Omental fat pad (tissue), 4 donors: ENCODE results near the gene SARS2. TPM values are rescaled to one million over a fixed set of nuclear protein-coding genes. Genes with fewer than 3 reads are reported as not detected.
A peak's percentile ranks its signal among the peaks of the same experiment; 100 is the strongest.
"Not testable (repeated sequence)": the region's sequence is repeated elsewhere in the genome, so short reads cannot be mapped to it uniquely, and the experiment has no call there.

Source experiments
- ATAC-seq: fragments of 150-250 bp; one replicate; pipeline ENCODE4 v1.9.1; 2016; ENCODE audit warnings: mild to moderate bottlenecking, moderate library complexity; ENCODE audit not compliant: low FRiP score
- DNase-seq: peaks from one replicate; pipeline ENCODE4 v3.0.0-alpha.2; 2019; ENCODE audit warnings: low spot score
- total RNA-seq, 4 donors: library from RNA; depleted of rRNA; stranded (reverse); fragments of >200 nt; gene quantifications; one replicate each; pipeline ENCODE4 v1.1.0, GENCODE V29; 2016
- TF ChIP-seq, protein P1 (sequence below), 3 donors: fragments of 450-650 bp; IDR thresholded peaks; one replicate each; pipeline ENCODE4 v1.5.1; 2016 to 2017; ENCODE audit warnings: antibody characterized with exemption in 3 of 3, mild to moderate bottlenecking in 3 of 3, moderate library complexity in 2 of 3

SARS2 gene
- total RNA-seq, 4 donors from 2014 or later, result 9.7 to 14.8 (median 11.8) TPM

- TF ChIP-seq, protein P1, sequence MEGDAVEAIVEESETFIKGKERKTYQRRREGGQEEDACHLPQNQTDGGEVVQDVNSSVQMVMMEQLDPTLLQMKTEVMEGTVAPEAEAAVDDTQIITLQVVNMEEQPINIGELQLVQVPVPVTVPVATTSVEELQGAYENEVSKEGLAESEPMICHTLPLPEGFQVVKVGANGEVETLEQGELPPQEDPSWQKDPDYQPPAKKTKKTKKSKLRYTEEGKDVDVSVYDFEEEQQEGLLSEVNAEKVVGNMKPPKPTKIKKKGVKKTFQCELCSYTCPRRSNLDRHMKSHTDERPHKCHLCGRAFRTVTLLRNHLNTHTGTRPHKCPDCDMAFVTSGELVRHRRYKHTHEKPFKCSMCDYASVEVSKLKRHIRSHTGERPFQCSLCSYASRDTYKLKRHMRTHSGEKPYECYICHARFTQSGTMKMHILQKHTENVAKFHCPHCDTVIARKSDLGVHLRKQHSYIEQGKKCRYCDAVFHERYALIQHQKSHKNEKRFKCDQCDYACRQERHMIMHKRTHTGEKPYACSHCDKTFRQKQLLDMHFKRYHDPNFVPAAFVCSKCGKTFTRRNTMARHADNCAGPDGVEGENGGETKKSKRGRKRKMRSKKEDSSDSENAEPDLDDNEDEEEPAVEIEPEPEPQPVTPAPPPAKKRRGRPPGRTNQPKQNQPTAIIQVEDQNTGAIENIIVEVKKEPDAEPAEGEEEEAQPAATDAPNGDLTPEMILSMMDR (IDR thresholded peaks at IDR 0.05), result no peak
- peak; percentile 7 for ATAC-seq
- no peak for DNase-seq
These were observed 44.2 kb upstream of the SARS2 start for GRCh38 chr19:38974624-38975213.

- DNase-seq (no peak), ATAC-seq (no peak)
- TF ChIP-seq, protein P1 (IDR thresholded peaks at IDR 0.05), result no peak
These were observed 41.1 kb upstream of the SARS2 start for GRCh38 chr19:38971672-38972071.

DNA sequence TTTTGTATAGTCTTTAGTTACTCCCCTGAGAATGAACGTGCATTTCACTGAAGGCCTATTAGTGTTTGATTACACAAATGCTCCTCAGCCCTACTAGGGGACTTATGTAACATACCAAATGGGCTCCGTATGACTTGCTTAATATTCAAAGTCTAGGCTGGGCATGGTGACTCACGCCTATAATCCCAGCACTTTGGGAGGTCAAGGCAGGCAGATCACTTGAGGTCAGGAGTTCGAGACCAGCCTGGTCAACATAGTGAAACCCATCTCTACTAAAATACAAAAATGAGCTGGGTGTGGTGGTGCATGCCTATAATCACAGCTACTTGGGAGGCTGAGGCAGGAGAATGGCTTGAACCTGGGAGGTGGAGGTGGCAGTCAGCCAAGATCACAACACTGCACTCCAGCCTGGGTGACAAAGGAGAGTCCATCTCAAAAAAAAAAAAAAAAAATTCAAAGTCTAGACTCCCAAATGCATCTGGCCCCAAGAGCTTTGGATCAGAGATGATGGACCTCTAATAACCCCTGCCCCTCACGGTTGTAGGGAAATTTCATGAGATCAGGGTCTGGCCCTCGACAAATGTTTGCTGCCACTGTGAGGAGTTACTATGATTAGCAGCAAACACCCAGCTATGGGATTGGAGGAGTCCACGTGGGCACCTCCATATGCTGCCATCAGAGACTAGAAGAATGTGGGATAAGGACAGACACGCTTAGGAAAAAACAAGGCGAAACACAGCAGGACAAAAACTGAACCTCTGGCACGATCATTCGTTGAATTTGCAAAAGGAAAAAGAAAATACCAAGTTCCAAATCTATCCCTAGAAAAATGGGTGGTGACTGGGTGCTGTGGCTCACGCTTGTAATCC is 40.3 kb upstream of the SARS2 start:
- TF ChIP-seq, protein P1 (IDR thresholded peaks at IDR 0.05), result no peak
- DNase-seq (no peak), ATAC-seq (no peak)

GRCh38 chr19:38966149-38966548 is 35.6 kb upstream of the SARS2 start:
- ATAC-seq, DNase-seq: not testable (repeated sequence)

DNA sequence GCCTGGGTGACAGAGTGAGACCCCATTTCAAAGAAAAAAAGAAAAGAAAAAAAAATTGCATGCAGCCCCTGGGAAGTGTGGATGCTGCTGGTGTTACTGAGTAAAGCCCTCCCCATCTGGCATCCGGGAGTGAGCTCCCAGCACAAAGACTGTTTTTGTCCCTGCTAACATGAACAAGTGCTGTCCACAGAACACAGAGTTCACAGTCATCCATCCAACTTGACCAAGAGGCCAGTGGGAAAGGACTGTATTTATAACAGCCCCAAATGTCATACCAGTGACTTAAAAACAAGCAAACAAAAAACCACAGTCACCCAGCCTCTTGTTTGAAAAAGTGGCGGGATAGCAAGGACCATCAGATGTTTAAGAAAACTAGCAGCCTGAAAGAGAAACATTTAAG is 34.2 kb upstream of the SARS2 start:
- DNase-seq (no peak), ATAC-seq (no peak)
- TF ChIP-seq, protein P1 (IDR thresholded peaks at IDR 0.05), result no peak

- DNase-seq, result no peak
- no peak for ATAC-seq
- TF ChIP-seq, protein P1 (IDR thresholded peaks at IDR 0.05), result no peak
These were observed 29.1 kb upstream of the SARS2 start for GRCh38 chr19:38959618-38960017.

DNA sequence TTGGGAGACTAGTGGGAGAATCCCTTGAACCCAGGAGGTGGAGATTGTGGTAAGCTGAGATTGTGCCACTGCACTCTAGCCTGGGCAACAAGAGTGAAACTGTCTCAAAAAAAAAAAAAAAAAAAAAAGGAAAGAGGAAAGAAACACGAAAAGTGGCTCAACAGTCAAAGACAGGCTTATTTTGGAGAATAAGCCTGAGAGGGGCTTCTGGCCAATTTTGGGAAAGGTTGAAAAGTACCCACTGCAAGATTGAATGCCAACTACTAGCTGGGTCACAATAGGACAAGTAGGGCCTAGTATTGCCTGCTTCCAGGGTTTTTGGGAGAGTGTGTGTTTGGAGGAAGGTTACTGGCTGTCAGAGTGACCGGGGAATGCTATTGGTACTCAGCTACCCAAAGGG is 27.7 kb upstream of the SARS2 start:
- ATAC-seq (no peak), DNase-seq (no peak)
- TF ChIP-seq, protein P1 (IDR thresholded peaks at IDR 0.05), result no peak
